GM18498 (cell line): Measurements from ENCODE around the gene NAXE.
"Not testable (repeated sequence)": the region's sequence is repeated elsewhere in the genome, so short reads cannot be mapped to it uniquely, and the experiment has no call there.

ENCODE experiments used
- ATAC-seq: cut with Tn5 transposase; IDR thresholded peaks from one replicate; pipeline ENCODE4 v1.9.1; 2021; ENCODE audit warnings: mild to moderate bottlenecking, moderate library complexity; ENCODE audit not compliant: unreplicated experiment

The NAXE gene

GRCh38 chr1:156591432-156592157, at the start of gene NAXE:
NAXE (plus strand) TSS chr1:156591776; CDS start chr1:156591805, 29 bp downstream.
- ATAC-seq, result peak; percentile 79

- no peak for ATAC-seq
Observed at GRCh38 chr1:156543066-156543465, 48.5 kb upstream of the NAXE start.

GRCh38 chr1:156544592-156545102, 46.9 kb upstream of the NAXE start:
- no peak for ATAC-seq

GRCh38 chr1:156546267-156546666, 45.3 kb upstream of the NAXE start:
- ATAC-seq, result no peak

GRCh38 chr1:156547434-156547833, 44.1 kb upstream of the NAXE start:
- no peak for ATAC-seq

- ATAC-seq, result no peak
Observed at GRCh38 chr1:156547982-156548381, 43.6 kb upstream of the NAXE start.

- no peak for ATAC-seq
Observed at GRCh38 chr1:156549390-156549789, 42.2 kb upstream of the NAXE start.

GRCh38 chr1:156549831-156550230, 41.7 kb upstream of the NAXE start:
- ATAC-seq, result no peak

- no peak for ATAC-seq
Observed at GRCh38 chr1:156550346-156550745, 41.2 kb upstream of the NAXE start.

- no peak for ATAC-seq
Observed at GRCh38 chr1:156551066-156551643, 40.4 kb upstream of the NAXE start.

- no peak for ATAC-seq
Observed at GRCh38 chr1:156551869-156552268, 39.7 kb upstream of the NAXE start.

- no peak for ATAC-seq
Observed at GRCh38 chr1:156552518-156552917, 39.1 kb upstream of the NAXE start.

- ATAC-seq, result not testable (repeated sequence)
Observed at GRCh38 chr1:156552937-156553336, 38.6 kb upstream of the NAXE start.

- ATAC-seq, result no peak
Observed at GRCh38 chr1:156553860-156554485, 37.6 kb upstream of the NAXE start.

- no peak for ATAC-seq
Observed at GRCh38 chr1:156554971-156555370, 36.6 kb upstream of the NAXE start.

GRCh38 chr1:156555715-156556114, 35.9 kb upstream of the NAXE start:
- ATAC-seq, result no peak

- no peak for ATAC-seq
Observed at GRCh38 chr1:156556354-156556753, 35.2 kb upstream of the NAXE start.

- no peak for ATAC-seq
Observed at GRCh38 chr1:156559086-156559796, 32.3 kb upstream of the NAXE start.

- ATAC-seq, result no peak
Observed at GRCh38 chr1:156559797-156560385, 31.7 kb upstream of the NAXE start.

GRCh38 chr1:156560585-156561163, 30.9 kb upstream of the NAXE start:
- ATAC-seq, result no peak

GRCh38 chr1:156565519-156565918, 26.1 kb upstream of the NAXE start:
- ATAC-seq, result no peak
